HepG2 (cell line): ENCODE results near the gene TUBB. TPM values are rescaled to one million over a fixed set of nuclear protein-coding genes. Genes with fewer than 3 reads are reported as not detected.

Experiments
- CEBPZ ChIP-seq: IDR thresholded peaks from 2 replicates; pipeline ENCODE4 v1.6.1; 2012; ENCODE audit warnings: low read length, improper control_type of control experiment
- DMTF1 ChIP-seq: sonication (generic); formaldehyde crosslinking; IDR thresholded peaks from 2 replicates; pipeline ENCODE4 v1.4.0; 2020; ENCODE audit warnings: mild to moderate bottlenecking, missing genetic modification reagents
- EHMT2 ChIP-seq: fragments of 200-600 bp; sonication (generic); IDR thresholded peaks from 2 replicates; pipeline ENCODE4 v1.7.0; 2017; ENCODE audit warnings: antibody characterized with exemption, low read depth, low read length, borderline replicate concordance
- HDAC6 ChIP-seq: fragments of 200-600 bp; sonication (generic); IDR thresholded peaks from 2 replicates; pipeline ENCODE4 v1.7.0; 2017; ENCODE audit warnings: mild to moderate bottlenecking, antibody characterized with exemption, low read length, low read depth
- HOMEZ ChIP-seq: IDR thresholded peaks from 2 replicates; pipeline ENCODE4 v1.6.1; 2016; ENCODE audit warnings: low read depth
- MZF1 ChIP-seq: sonication (generic); formaldehyde crosslinking; IDR thresholded peaks from 2 replicates; pipeline ENCODE4 v1.8.1; 2023; ENCODE audit warnings: mild to moderate bottlenecking, missing genetic modification reagents, borderline replicate concordance
- SSRP1 ChIP-seq: IDR thresholded peaks from 2 replicates; pipeline ENCODE4 v1.6.1; 2016; ENCODE audit warnings: control low read depth
- USF2 ChIP-seq, 2 experiments: sonication (generic) in 1 of 2; formaldehyde crosslinking in 1 of 2; IDR thresholded peaks; 2 replicates each; pipeline versions ENCODE4 v1.5.1 to v1.6.1; 2011 to 2020; ENCODE audit warnings: borderline replicate concordance in 1 of 2, low read depth in 1 of 2, low read length in 1 of 2, mild to moderate bottlenecking in 1 of 2, missing genetic modification reagents in 1 of 2, moderate library complexity in 1 of 2
- XBP1 ChIP-seq: sonication (generic); formaldehyde crosslinking; IDR thresholded peaks from 2 replicates; pipeline ENCODE4 v1.5.0; 2020; ENCODE audit warnings: missing genetic modification reagents
- ZBTB2 ChIP-seq: sonication (generic); formaldehyde crosslinking; IDR thresholded peaks from 2 replicates; pipeline ENCODE4 v1.8.0; 2022; ENCODE audit warnings: low read depth, missing genetic modification reagents
- ZC3H4 ChIP-seq: sonication (generic); formaldehyde crosslinking; IDR thresholded peaks from 2 replicates; pipeline ENCODE4 v1.4.0; 2020; ENCODE audit warnings: missing genetic modification reagents, borderline replicate concordance
- ZNF512 ChIP-seq: sonication (generic); formaldehyde crosslinking; IDR thresholded peaks from 2 replicates; pipeline ENCODE4 v1.4.0; 2020; ENCODE audit warnings: mild to moderate bottlenecking, missing genetic modification reagents
- ZNF878 ChIP-seq: sonication (generic); formaldehyde crosslinking; IDR thresholded peaks from 2 replicates; pipeline ENCODE4 v1.8.1; 2023; ENCODE audit warnings: mild to moderate bottlenecking, missing genetic modification reagents, moderate library complexity
- polyA plus RNA-seq, 8 experiments: library from polyadenylated mRNA; depleted of rRNA in 3 of 8; stranded (reverse) in 7 of 8; unstranded in 1 of 8; fragments of >200 nt; fragmentation: Illumina TruSeq in 4 of 8; extraction: Trizol in 4 of 8; gene quantifications; 2 replicates each; pipeline versions ENCODE4 v1.2.1 to v1.2.3, GENCODE V29; 2011 to 2016; ENCODE audit warnings: low read depth in 4 of 8, missing spikeins in 1 of 8, mixed read lengths in 1 of 8; ENCODE audit not compliant: insufficient read depth in 1 of 8
- total RNA-seq, 5 experiments: library from RNA; depleted of rRNA; stranded (reverse); fragments of >200 nt; fragmentation: Illumina TruSeq; extraction: Trizol; gene quantifications; 2 replicates each; pipeline ENCODE4 v1.2.3, GENCODE V29; 2016; ENCODE audit warnings: low read depth in 1 of 5

The TUBB gene
- total and polyA plus RNA-seq, 2 of the 13 experiments (the other 11 are each of a cell fraction or from before 2014, with no cell fraction given), result 911 to 1,163 TPM

GRCh38 chr6:30717129-30717844, 2.9 kb upstream of the TUBB start, which contains the start of gene MDC1 (continued):
- TF ChIP-seq USF2 (IDR thresholded peaks at IDR 0.05; ENCODE audit: low read depth, low read length) (no peak), USF2 (CRISPR knock-in tag; IDR thresholded peaks at IDR 0.05; ENCODE audit: borderline replicate concordance) (no peak), SSRP1 (CRISPR knock-in tag) (peak; percentile 91; the same call in 1 of the 2 replicates), HDAC6 (no peak), DMTF1 (CRISPR knock-in tag) (no peak), EHMT2 (peak; percentile 78; the same call in 1 of the 2 replicates), XBP1 (CRISPR knock-in tag) (peak; percentile 54; the same call in 1 of the 2 replicates), ZBTB2 (CRISPR knock-in tag) (peak; percentile 91), ZC3H4 (CRISPR knock-in tag) (no peak; the same call in 1 of the 2 replicates), MZF1 (no peak), ZNF512 (CRISPR knock-in tag) (0 out of 2 replicates have a peak, but pooled peaks have one; percentile 44), ZNF878 (CRISPR knock-in tag) (peak; percentile 99), CEBPZ (no peak; the same call in 1 of the 2 replicates), HOMEZ (peak; percentile 95)
